Kidney (tissue), 14 donors: ENCODE results near the gene BCKDHB. TPM values are rescaled to one million over a fixed set of nuclear protein-coding genes. Genes with fewer than 3 reads are reported as not detected.

ENCODE experiments used
- DNase-seq, 5 donors: peaks; one replicate each; pipeline ENCODE4 v3.0.0-alpha.2; 2013 to 2020
- FAIRE-seq: peaks from 2 replicates; lab custom pipeline; 2012; peaks lifted over from hg19 to GRCh38; lab: Jason Lieb, UNC
- H3K27ac ChIP-seq, 2 donors: one replicate each; pipeline ENCODE4 v1.7.0; 2013; ENCODE audit warnings: low read depth in 2 of 2, low read length in 2 of 2, inconsistent platforms in 1 of 2
- H3K27me3 ChIP-seq: one replicate; pipeline ENCODE4 v1.7.1; 2013; ENCODE audit warnings: low read length, inconsistent platforms; ENCODE audit not compliant: control insufficient read depth, insufficient read depth
- H3K36me3 ChIP-seq, 3 donors: one replicate each; pipeline versions ENCODE4 v1.7.0 to v1.7.1; 2013; ENCODE audit warnings: low read length in 3 of 3, control low read depth in 1 of 3, inconsistent platforms in 1 of 3; ENCODE audit not compliant: insufficient read depth in 3 of 3, control insufficient read depth in 2 of 3
- H3K4me1 ChIP-seq, 3 donors: one replicate each; pipeline versions ENCODE4 v1.7.0 to v1.7.1; 2013; ENCODE audit warnings: low read length in 3 of 3, inconsistent platforms in 1 of 3, low read depth in 1 of 3; ENCODE audit not compliant: control insufficient read depth in 2 of 3, insufficient read depth in 2 of 3
- H3K4me3 ChIP-seq, 3 donors: one replicate each; pipeline versions ENCODE4 v1.7.0 to v1.8.1; 2013; ENCODE audit warnings: low read length in 3 of 3, control low read depth in 1 of 3, inconsistent platforms in 1 of 3
- H3K9ac ChIP-seq, 3 donors: one replicate each; pipeline versions ENCODE4 v1.7.0 to v1.7.1; 2013; ENCODE audit warnings: low read length in 3 of 3, control low read depth in 1 of 3, inconsistent platforms in 1 of 3
- H3K9me3 ChIP-seq, 3 donors: one replicate each; pipeline versions ENCODE4 v1.7.0 to v1.7.1; 2013; ENCODE audit warnings: low read length in 3 of 3, control low read depth in 1 of 3, inconsistent platforms in 1 of 3; ENCODE audit not compliant: control insufficient read depth in 2 of 3, insufficient read depth in 1 of 3
- CTCF ChIP-seq: IDR thresholded peaks from 3 replicates; pipeline ENCODE4 v1.5.1; 2012; ENCODE audit warnings: mild to moderate bottlenecking, moderate library complexity, borderline replicate concordance; ENCODE audit not compliant: insufficient read depth; ENCODE audit errors: extremely low read depth
- intact Hi-C: fragments of 100-400 bp; cut with DNase I; formaldehyde crosslinking; loops from one replicate; pipeline ENCODE4 v1.11.1; 2022
- polyA plus RNA-seq: library from polyadenylated mRNA; stranded (reverse); fragments of 350-450 nt; fragmentation: Illumina TruSeq; extraction: RNeasy Lipid Tissue Mini Kit (QIAGEN cat#74804); gene quantifications from one replicate; pipeline ENCODE4 v1.2.3, GENCODE V29; 2014; ENCODE audit warnings: low read depth, low replicate concordance; ENCODE audit not compliant: insufficient read depth
- total RNA-seq: library from RNA; stranded (reverse); fragmentation: NEBNext Ultra II Directional; extraction: Animal tissue kit (Norgen Biotek cat#: 25700); gene quantifications from one replicate; pipeline ENCODE4 v1.2.1, GENCODE V29; 2021
- donor health status: control.
- donor health status: control.
- donor health status: control.
- donor health status: control.
- donor health status: control.
- donor health status: DM: yes; HTN: yes; CAD: no.
- donor health status: Normal renal cell carcinoma (clear cell type).

Gene BCKDHB
- total and polyA plus RNA-seq, 2 donors from 2014 or later: 21.0 to 22.8 TPM

GRCh38 chr6:80226699-80227098 lies 120.2 kb downstream of the BCKDHB start:
- H3K4me3 ChIP-seq: no peak overlapping the region
- no peak overlapping the region for H3K9ac ChIP-seq
- H3K27ac ChIP-seq: no peak overlapping the region
- H3K4me1 ChIP-seq: no peaks in the 10 kb centered on the region
- intact Hi-C loops: no loop called here
- no peak for TF ChIP-seq CTCF
- no peaks in the 10 kb centered on the region for H3K27me3 ChIP-seq
- H3K9me3 ChIP-seq: no peaks in the 10 kb centered on the region
- no peak for DNase-seq
- FAIRE-seq: no peak
- no peaks in the 10 kb centered on the region for H3K36me3 ChIP-seq

- DNase-seq: no peak
- intact Hi-C loops: no loop called here
- Histone ChIP-seq H3K9ac (no peak overlapping the region), H3K4me1 (no peaks in the 10 kb centered on the region), H3K9me3 (no peaks in the 10 kb centered on the region), H3K27ac (no peak overlapping the region), H3K36me3 (no peaks in the 10 kb centered on the region), H3K27me3 (no peaks in the 10 kb centered on the region), H3K4me3 (no peak overlapping the region)
- no peak for FAIRE-seq
- TF ChIP-seq CTCF: no peak
Measured at GRCh38 chr6:80227545-80228105, 121.2 kb downstream of the BCKDHB start.

- FAIRE-seq (no peak), DNase-seq (no peak)
- Histone ChIP-seq H3K4me1 (no peaks in the 10 kb centered on the region), H3K27ac (no peak overlapping the region), H3K9ac (no peak overlapping the region), H3K27me3 (no peaks in the 10 kb centered on the region), H3K9me3 (no peaks in the 10 kb centered on the region), H3K4me3 (no peak overlapping the region), H3K36me3 (no peaks in the 10 kb centered on the region)
- intact Hi-C loops: no loop called here
- TF ChIP-seq CTCF: no peak
Measured at GRCh38 chr6:80233262-80233661, 126.8 kb downstream of the BCKDHB start.

GRCh38 chr6:80233958-80234357 lies 127.5 kb downstream of the BCKDHB start:
- no peak overlapping the region for H3K27ac ChIP-seq
- DNase-seq (no peak), FAIRE-seq (no peak)
- no peaks in the 10 kb centered on the region for H3K27me3 ChIP-seq
- no peak overlapping the region for H3K4me3 ChIP-seq
- no peaks in the 10 kb centered on the region for H3K9me3 ChIP-seq
- H3K36me3 ChIP-seq: no peaks in the 10 kb centered on the region
- intact Hi-C loops: no loop called here
- no peaks in the 10 kb centered on the region for H3K4me1 ChIP-seq
- no peak for TF ChIP-seq CTCF
- H3K9ac ChIP-seq: no peak overlapping the region
